T47D (cell line): ENCODE measurements around the gene BRSK1.
A peak's percentile ranks its signal among the peaks of the same experiment; 100 is the strongest.

Source experiments
- DNase-seq, 2 experiments: peaks; one replicate each; pipeline versions ENCODE4 v3.0.0 to v3.0.0-alpha.2; 2011 to 2012; ENCODE audit warnings: low read depth in 1 of 2, low spot score in 1 of 2
- JUND ChIP-seq: IDR thresholded peaks from 2 replicates; pipeline ENCODE4 v1.6.1; 2012; ENCODE audit warnings: low read depth
- in situ Hi-C: cut with HindIII; loops from 2 replicates; pipeline ENCODE4 v1.10.0; 2016; ENCODE audit warnings: low sequenced_read_pairs, low pct_unique_long_range_greater_than_20kb

BRSK1 gene

GRCh38 chr19:55285229-55285890 is 1.6 kb downstream of the BRSK1 start:
- TF ChIP-seq JUND = no peak
- DNase-seq = no peak
- in situ Hi-C loops = no loop called here

DNA sequence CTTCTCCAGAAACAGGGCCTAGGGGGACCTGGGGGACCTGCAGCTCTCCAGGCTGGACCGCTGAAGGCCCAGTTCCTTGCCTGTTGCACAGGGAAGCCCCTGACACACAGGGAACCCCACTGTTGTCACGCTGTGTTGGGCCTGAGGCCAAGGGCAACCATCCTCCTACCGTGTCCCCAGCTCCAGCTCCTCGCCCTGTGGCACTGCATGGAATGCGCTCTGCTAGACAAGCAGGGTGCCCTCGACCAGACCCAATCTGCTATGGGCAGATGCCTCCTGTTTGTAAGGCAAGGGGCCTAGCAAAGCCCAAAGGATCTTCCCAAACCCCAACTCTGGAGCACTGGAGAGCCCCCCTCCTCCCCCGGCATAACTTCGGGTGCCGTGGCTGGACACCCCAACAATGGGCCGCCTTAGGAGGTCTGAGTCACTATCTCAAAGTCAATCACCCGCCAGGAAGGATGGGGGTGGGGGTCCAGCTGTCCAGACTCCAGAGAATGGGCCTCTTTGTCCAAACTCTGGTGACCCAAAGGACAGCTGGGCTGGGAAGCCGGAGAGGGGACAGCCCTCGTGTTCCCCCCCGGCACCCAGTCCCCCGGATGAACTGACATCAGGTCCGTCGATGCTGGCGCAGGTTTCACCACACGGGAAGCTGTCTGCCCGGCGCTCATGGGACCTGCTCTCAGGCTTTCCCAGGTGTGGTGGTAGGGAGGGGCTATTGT is 3.7 kb downstream of the BRSK1 start:
- no peak for DNase-seq
- in situ Hi-C loops = no loop called here
- no peak for TF ChIP-seq JUND

DNA sequence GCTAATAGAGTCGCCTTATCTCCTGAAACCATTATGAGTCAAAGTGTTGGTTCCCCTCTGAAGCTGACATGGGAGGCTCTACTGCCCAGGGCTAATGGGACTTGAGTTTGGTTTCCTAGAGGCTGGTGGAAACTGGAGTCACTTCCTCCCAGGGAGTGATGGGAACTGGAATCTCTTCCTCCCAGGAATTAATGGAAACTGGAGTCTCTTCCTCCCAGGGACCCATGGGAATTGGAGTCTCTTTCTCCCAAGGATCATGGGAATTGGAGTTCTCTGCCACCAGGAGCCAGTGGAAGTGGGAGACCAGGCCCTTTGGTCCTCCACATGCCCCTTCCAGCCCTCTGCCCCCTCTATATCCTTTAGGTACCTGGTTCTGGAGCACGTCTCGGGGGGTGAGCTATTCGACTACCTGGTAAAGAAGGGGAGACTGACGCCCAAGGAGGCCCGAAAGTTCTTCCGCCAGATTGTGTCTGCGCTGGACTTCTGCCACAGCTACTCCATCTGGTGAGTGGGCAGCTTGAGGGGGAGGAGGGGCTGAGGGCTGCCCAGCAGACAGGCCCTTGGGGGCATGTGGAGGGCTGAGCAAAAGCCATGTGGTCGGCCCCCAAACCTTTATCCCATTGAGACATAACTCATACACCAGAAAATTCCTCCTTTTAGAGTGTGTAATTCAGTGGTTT is 5.5 kb downstream of the BRSK1 start:
- in situ Hi-C loops = no loop called here
- DNase-seq = peak in 1 of 2 experiments; percentile 24
- no peak for TF ChIP-seq JUND

- DNase-seq = no peak
- no peak for TF ChIP-seq JUND
- in situ Hi-C loops = no loop called here
These were observed 13.5 kb downstream of the BRSK1 start for GRCh38 chr19:55297267-55297666.

- no peak for DNase-seq
- in situ Hi-C loops = no loop called here
- TF ChIP-seq JUND = no peak
These were observed 16.2 kb downstream of the BRSK1 start for GRCh38 chr19:55299991-55300390.

GRCh38 chr19:55300886-55301458 is 17.2 kb downstream of the BRSK1 start:
- DNase-seq = no peak
- in situ Hi-C loops = no loop called here
- TF ChIP-seq JUND = no peak

GRCh38 chr19:55301459-55302317 is 17.9 kb downstream of the BRSK1 start:
- TF ChIP-seq JUND = no peak
- DNase-seq = peak; percentile 75 to 98
- in situ Hi-C loops = no loop called here

- DNase-seq = no peak
- TF ChIP-seq JUND = no peak
- in situ Hi-C loops = no loop called here
These were observed 18.5 kb downstream of the BRSK1 start for GRCh38 chr19:55302318-55302703.

DNA sequence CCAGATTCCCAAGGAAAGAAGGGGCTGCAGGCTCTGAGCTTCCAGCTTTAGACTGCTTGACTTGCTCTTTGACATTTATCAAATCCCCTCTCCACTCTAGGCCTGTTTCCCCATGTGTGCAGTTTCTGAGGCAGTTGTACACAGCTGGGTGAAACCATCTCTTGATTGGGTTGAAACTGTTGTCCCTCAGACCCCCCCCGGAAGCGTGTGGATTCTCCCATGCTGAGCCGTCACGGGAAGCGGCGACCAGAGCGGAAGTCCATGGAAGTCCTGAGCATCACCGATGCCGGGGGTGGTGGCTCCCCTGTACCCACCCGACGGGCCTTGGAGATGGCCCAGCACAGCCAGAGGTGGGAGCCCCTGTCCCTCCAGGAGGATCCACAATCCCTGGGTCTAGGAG is 19.7 kb downstream of the BRSK1 start:
- no peak for TF ChIP-seq JUND
- DNase-seq = no peak
- in situ Hi-C loops = no loop called here

GRCh38 chr19:55304279-55304978 is 20.6 kb downstream of the BRSK1 start:
- in situ Hi-C loops = no loop called here
- TF ChIP-seq JUND = no peak
- peak; percentile 51 to 72 for DNase-seq

DNA sequence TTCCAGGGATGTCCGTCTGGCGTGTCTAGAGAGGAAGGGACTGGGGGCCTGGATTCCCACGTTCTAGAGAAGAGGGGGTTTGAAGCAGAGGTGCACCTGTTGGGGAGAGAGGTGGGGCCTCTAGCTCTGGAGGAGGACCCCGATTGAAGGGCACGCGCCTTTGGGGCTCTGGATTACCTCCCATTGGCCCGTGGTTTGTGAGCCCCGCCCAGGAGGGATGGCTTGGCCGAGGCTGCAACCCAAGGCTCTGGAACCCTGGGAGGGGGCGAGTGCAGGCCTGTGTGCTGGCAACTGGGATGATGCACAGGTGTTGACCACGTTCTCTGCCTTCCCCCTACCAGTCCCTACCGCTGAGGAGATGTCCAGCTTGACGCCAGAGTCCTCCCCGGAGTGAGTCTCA is 21.2 kb downstream of the BRSK1 start:
- in situ Hi-C loops = no loop called here
- no peak for TF ChIP-seq JUND
- DNase-seq = no peak
